22Rv1 (cell line): Measurements from ENCODE around the gene SP1.

Experiments
- ZFX ChIP-seq: fragments of 450-650 bp; IDR thresholded peaks from 2 replicates; pipeline ENCODE4 v1.6.1; 2017; ENCODE audit warnings: antibody characterized with exemption, borderline replicate concordance
- TF ChIP-seq, protein P1 (sequence below): fragments of 450-650 bp; IDR thresholded peaks from 2 replicates; pipeline ENCODE4 v1.5.1; 2017; ENCODE audit warnings: mild to moderate bottlenecking

DNA sequence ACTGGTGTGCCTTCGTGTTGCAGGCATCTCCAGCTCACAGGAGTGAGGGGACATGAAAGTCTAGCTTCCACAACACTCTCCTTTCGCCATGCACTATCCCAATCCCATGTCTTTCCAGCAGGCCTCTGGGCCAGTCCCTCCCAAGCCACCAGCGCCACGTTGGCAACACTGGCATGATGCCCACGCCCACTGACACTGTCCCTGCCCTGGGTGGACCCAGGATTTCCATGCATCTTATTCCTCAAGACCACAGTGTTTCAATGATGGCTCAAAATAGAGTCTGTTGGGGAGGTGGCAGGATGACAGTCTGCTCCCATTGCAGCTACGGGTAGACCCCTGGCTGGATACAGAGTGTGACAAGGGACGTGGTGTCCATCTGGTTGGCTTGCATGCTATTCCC is 46.1 kb upstream of the SP1 start:
- TF ChIP-seq, protein P1, sequence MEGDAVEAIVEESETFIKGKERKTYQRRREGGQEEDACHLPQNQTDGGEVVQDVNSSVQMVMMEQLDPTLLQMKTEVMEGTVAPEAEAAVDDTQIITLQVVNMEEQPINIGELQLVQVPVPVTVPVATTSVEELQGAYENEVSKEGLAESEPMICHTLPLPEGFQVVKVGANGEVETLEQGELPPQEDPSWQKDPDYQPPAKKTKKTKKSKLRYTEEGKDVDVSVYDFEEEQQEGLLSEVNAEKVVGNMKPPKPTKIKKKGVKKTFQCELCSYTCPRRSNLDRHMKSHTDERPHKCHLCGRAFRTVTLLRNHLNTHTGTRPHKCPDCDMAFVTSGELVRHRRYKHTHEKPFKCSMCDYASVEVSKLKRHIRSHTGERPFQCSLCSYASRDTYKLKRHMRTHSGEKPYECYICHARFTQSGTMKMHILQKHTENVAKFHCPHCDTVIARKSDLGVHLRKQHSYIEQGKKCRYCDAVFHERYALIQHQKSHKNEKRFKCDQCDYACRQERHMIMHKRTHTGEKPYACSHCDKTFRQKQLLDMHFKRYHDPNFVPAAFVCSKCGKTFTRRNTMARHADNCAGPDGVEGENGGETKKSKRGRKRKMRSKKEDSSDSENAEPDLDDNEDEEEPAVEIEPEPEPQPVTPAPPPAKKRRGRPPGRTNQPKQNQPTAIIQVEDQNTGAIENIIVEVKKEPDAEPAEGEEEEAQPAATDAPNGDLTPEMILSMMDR = no peak
- TF ChIP-seq ZFX = no peak
